B cell (primary cell): ENCODE data around the gene FOXS1.

Source experiments
- CTCF ChIP-seq: fragments of 200-600 bp; IDR thresholded peaks from one replicate; pipeline ENCODE4 v1.8.0; 2022; ENCODE audit warnings: antibody characterized with exemption, mild to moderate bottlenecking
- EZH2 ChIP-seq: IDR thresholded peaks from 2 replicates; pipeline ENCODE4 v1.6.1; 2012; ENCODE audit warnings: borderline replicate concordance, low read depth, mild to moderate bottlenecking, moderate library complexity, low read length; ENCODE audit not compliant: insufficient read depth, poor library complexity, severe bottlenecking

DNA sequence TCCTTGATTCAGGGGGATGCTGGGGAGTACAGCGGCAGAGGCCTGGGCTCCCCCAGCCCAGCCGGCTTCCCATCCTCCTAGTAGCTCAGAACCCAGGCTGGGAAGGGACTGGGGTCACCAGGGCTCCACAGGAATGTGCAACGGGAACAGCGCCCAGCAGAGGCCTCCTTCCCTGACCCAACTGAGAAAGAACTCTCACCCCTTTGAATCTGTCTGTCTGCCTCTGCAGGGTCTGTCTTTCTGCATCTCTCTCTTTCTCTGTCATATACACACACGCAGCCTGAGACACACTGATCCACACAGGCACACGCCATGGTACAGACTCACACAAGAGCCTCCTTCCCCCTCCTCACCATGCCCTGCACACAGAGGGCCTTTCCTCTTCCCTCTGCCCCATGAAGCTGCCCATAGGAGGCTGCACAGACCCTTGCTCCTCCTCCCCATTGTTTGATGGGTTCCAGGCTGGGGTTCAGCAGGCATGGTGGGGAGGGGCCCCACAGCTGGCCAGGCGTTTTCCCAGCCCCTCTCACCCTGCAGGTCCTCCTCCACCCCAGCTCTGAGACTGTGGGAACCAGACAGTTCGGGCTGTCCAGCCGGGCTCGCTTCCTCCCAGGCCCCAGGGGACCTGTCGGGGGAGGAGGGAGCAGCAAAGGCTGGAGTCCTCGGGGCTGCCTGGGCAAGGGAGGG lies 2.8 kb downstream of the FOXS1 start:
- no peak for TF ChIP-seq CTCF
- no peak for TF ChIP-seq EZH2
